Vagina (tissue), 2 donors: ENCODE measurements around the gene LRMDA. TPM values are rescaled to one million over a fixed set of nuclear protein-coding genes. Genes with fewer than 3 reads are reported as not detected.

Experiments
- DNase-seq, 2 donors: peaks; one replicate each; pipeline ENCODE4 v3.0.0-alpha.2; 2017; ENCODE audit errors: extremely low spot score in 2 of 2
- H3K27ac ChIP-seq: fragments of 200-600 bp; sonication (generic); one replicate; pipeline ENCODE4 v1.5.1; 2019
- H3K27me3 ChIP-seq: fragments of 200-600 bp; sonication (generic); one replicate; pipeline ENCODE4 v1.5.1; 2019
- H3K36me3 ChIP-seq, 2 donors: fragments of 200-600 bp; sonication (generic); one replicate each; pipeline ENCODE4 v1.5.1; 2017 to 2019
- H3K4me1 ChIP-seq: fragments of 200-600 bp; sonication (generic); one replicate; pipeline ENCODE4 v1.5.1; 2019
- H3K4me3 ChIP-seq, 2 donors: fragments of 200-600 bp; sonication (generic); 1 replicate in 1 of 2; 2 replicates in 1 of 2; pipeline ENCODE4 v1.5.1; 2016 to 2019
- H3K9me3 ChIP-seq: fragments of 200-600 bp; sonication (generic); one replicate; pipeline ENCODE4 v1.5.1; 2019
- CTCF ChIP-seq, 3 experiments: fragments of 450-650 bp in 2 of 3; fragments of 200-600 bp in 1 of 3; sonication (generic) in 1 of 3; IDR thresholded peaks; one replicate each; pipeline ENCODE4 v1.5.1; 2017 to 2019; ENCODE audit warnings: antibody characterized with exemption in 3 of 3, mild to moderate bottlenecking in 2 of 3, moderate library complexity in 2 of 3
- POLR2A ChIP-seq, 2 donors: fragments of 450-650 bp; IDR thresholded peaks; one replicate each; pipeline ENCODE4 v1.6.1; 2017; ENCODE audit warnings: antibody characterized with exemption in 2 of 2, mild to moderate bottlenecking in 2 of 2, moderate library complexity in 2 of 2
- POLR2AphosphoS5 ChIP-seq, 2 donors: sonication (generic); formaldehyde crosslinking; IDR thresholded peaks; one replicate each; pipeline ENCODE4 v1.9.0; 2017; ENCODE audit warnings: antibody characterized with exemption in 2 of 2, mild to moderate bottlenecking in 2 of 2, low read depth in 1 of 2; ENCODE audit not compliant: insufficient read depth in 1 of 2
- intact Hi-C: fragments of 100-400 bp; cut with DNase I; formaldehyde crosslinking; loops from one replicate; pipeline ENCODE4 v1.15.1; 2023
- total RNA-seq: library from RNA; depleted of rRNA; stranded (reverse); fragments of >200 nt; gene quantifications from one replicate; pipeline ENCODE4 v1.2.3, GENCODE V29; 2016

LRMDA gene
- total RNA-seq, 1 donor from 2014 or later: 22.6 TPM

GRCh38 chr10:75905490-75905889 is 474.1 kb downstream of the LRMDA start:
- intact Hi-C loops: loop anchor here (10.0 kb wide), 1 partner anchor 501 kb away; the partner anchor contains the start of gene ZNF503
- Histone ChIP-seq H3K36me3 (no peaks in the 10 kb centered on the region), H3K9me3 (no peaks in the 10 kb centered on the region), H3K4me3 (no peak overlapping the region), H3K27me3 (no peaks in the 10 kb centered on the region), H3K4me1 (peaks cover 1% of the 10 kb centered on the region), H3K27ac (no peak overlapping the region)
- no peak for DNase-seq
- TF ChIP-seq POLR2AphosphoS5 (IDR thresholded peaks at IDR 0.05; ENCODE audit: insufficient read depth in 1 of 2, low read depth in 1 of 2) (no peak), POLR2A (IDR thresholded peaks at IDR 0.05) (no peak)

- Histone ChIP-seq H3K36me3 (no peaks in the 10 kb centered on the region), H3K27ac (no peak overlapping the region), H3K4me1 (no peaks in the 10 kb centered on the region), H3K9me3 (no peaks in the 10 kb centered on the region), H3K27me3 (no peaks in the 10 kb centered on the region), H3K4me3 (no peak overlapping the region)
- no peak for DNase-seq
- TF ChIP-seq CTCF (IDR thresholded peaks at IDR 0.05): peak in 2 of 3 experiments; percentile 3 to 55
- no peak for TF ChIP-seq POLR2A (IDR thresholded peaks at IDR 0.05)
- no peak for TF ChIP-seq POLR2AphosphoS5 (IDR thresholded peaks at IDR 0.05; ENCODE audit: insufficient read depth in 1 of 2, low read depth in 1 of 2)
- intact Hi-C loops: no loop called here
These were observed 478.6 kb downstream of the LRMDA start for GRCh38 chr10:75910032-75910431.

- TF ChIP-seq CTCF (IDR thresholded peaks at IDR 0.05) (no peak), POLR2A (IDR thresholded peaks at IDR 0.05) (no peak), POLR2AphosphoS5 (IDR thresholded peaks at IDR 0.05; ENCODE audit: insufficient read depth in 1 of 2, low read depth in 1 of 2) (no peak)
- Histone ChIP-seq H3K36me3 (no peaks in the 10 kb centered on the region), H3K4me3 (no peak overlapping the region), H3K27ac (no peak overlapping the region), H3K9me3 (no peaks in the 10 kb centered on the region), H3K4me1 (no peaks in the 10 kb centered on the region), H3K27me3 (no peaks in the 10 kb centered on the region)
- DNase-seq: no peak
- intact Hi-C loops: no loop called here
These were observed 480.0 kb downstream of the LRMDA start for GRCh38 chr10:75911426-75911825.

GRCh38 chr10:75916906-75917305 is 485.5 kb downstream of the LRMDA start:
- no peaks in the 10 kb centered on the region for H3K36me3 ChIP-seq
- H3K27me3 ChIP-seq: no peaks in the 10 kb centered on the region
- H3K27ac ChIP-seq: no peak overlapping the region
- no peak for DNase-seq
- no peak overlapping the region for H3K4me3 ChIP-seq
- H3K9me3 ChIP-seq: no peaks in the 10 kb centered on the region
- intact Hi-C loops: no loop called here
- no peaks in the 10 kb centered on the region for H3K4me1 ChIP-seq
- TF ChIP-seq POLR2AphosphoS5 (IDR thresholded peaks at IDR 0.05; ENCODE audit: insufficient read depth in 1 of 2, low read depth in 1 of 2) (no peak), CTCF (IDR thresholded peaks at IDR 0.05) (no peak), POLR2A (IDR thresholded peaks at IDR 0.05) (no peak)

- no peak for DNase-seq
- intact Hi-C loops: no loop called here
- no peaks in the 10 kb centered on the region for H3K4me1 ChIP-seq
- no peak overlapping the region for H3K27ac ChIP-seq
- no peaks in the 10 kb centered on the region for H3K9me3 ChIP-seq
- H3K4me3 ChIP-seq: no peak overlapping the region
- H3K27me3 ChIP-seq: no peaks in the 10 kb centered on the region
- TF ChIP-seq POLR2A (IDR thresholded peaks at IDR 0.05) (no peak), POLR2AphosphoS5 (IDR thresholded peaks at IDR 0.05; ENCODE audit: insufficient read depth in 1 of 2, low read depth in 1 of 2) (no peak), CTCF (IDR thresholded peaks at IDR 0.05) (no peak)
- H3K36me3 ChIP-seq: no peaks in the 10 kb centered on the region
These were observed 488.5 kb downstream of the LRMDA start for GRCh38 chr10:75919913-75920312.
